KMS-11 (cell line): ENCODE measurements around the gene ARRB2.
A peak's percentile ranks its signal among the peaks of the same experiment; 100 is the strongest.
"Not testable (repeated sequence)": the region's sequence is repeated elsewhere in the genome, so short reads cannot be mapped to it uniquely, and the experiment has no call there.

Source experiments
- H2AFZ ChIP-seq: fragments of 200-600 bp; sonication (generic); 2 replicates; pipeline ENCODE4 v1.6.1; 2016; ENCODE audit warnings: antibody characterized with exemption, mixed run types, low read depth
- H3K27ac ChIP-seq: fragments of 200-600 bp; sonication (generic); 2 replicates; pipeline ENCODE4 v1.6.1; 2016; ENCODE audit warnings: mild to moderate bottlenecking, mixed run types
- H3K27me3 ChIP-seq: fragments of 200-600 bp; sonication (generic); 2 replicates; pipeline ENCODE4 v1.6.1; 2017; ENCODE audit warnings: mild to moderate bottlenecking, low read depth, mixed run types, moderate library complexity; ENCODE audit not compliant: insufficient read depth
- H3K36me3 ChIP-seq: fragments of 200-600 bp; sonication (generic); 2 replicates; pipeline ENCODE4 v1.6.1; 2017; ENCODE audit warnings: mild to moderate bottlenecking, mixed run types; ENCODE audit not compliant: insufficient read depth
- H3K4me1 ChIP-seq: fragments of 200-600 bp; sonication (generic); 2 replicates; pipeline ENCODE4 v1.6.1; 2016; ENCODE audit warnings: mild to moderate bottlenecking, low read depth, mixed run types; ENCODE audit not compliant: poor library complexity, severe bottlenecking
- H3K4me2 ChIP-seq: fragments of 200-600 bp; sonication (generic); 2 replicates; pipeline ENCODE4 v1.7.0; 2016; ENCODE audit warnings: mild to moderate bottlenecking, mixed run types
- H3K4me3 ChIP-seq: fragments of 200-600 bp; sonication (generic); IDR thresholded peaks from 2 replicates; pipeline ENCODE4 v1.6.1; 2017; ENCODE audit warnings: low read depth, low read length, mixed read lengths; ENCODE audit not compliant: insufficient read depth
- H3K79me2 ChIP-seq: fragments of 200-600 bp; sonication (generic); 2 replicates; pipeline ENCODE4 v1.6.1; 2016; ENCODE audit warnings: low read depth, mixed run types; ENCODE audit not compliant: insufficient read depth
- H3K9ac ChIP-seq: fragments of 200-600 bp; sonication (generic); 2 replicates; pipeline ENCODE4 v1.6.1; 2016; ENCODE audit warnings: mild to moderate bottlenecking, mixed run types
- H4K20me1 ChIP-seq: fragments of 200-600 bp; sonication (generic); 2 replicates; pipeline ENCODE4 v1.6.1; 2016; ENCODE audit warnings: mild to moderate bottlenecking, mixed run types; ENCODE audit not compliant: insufficient read depth
- CTCF ChIP-seq: fragments of 200-600 bp; sonication (generic); conservative IDR thresholded peaks from 2 replicates; pipeline ENCODE4 v1.6.1; 2017; ENCODE audit warnings: low read depth, mild to moderate bottlenecking, antibody characterized with exemption, low read length, moderate library complexity, mixed read lengths

The ARRB2 gene

DNA sequence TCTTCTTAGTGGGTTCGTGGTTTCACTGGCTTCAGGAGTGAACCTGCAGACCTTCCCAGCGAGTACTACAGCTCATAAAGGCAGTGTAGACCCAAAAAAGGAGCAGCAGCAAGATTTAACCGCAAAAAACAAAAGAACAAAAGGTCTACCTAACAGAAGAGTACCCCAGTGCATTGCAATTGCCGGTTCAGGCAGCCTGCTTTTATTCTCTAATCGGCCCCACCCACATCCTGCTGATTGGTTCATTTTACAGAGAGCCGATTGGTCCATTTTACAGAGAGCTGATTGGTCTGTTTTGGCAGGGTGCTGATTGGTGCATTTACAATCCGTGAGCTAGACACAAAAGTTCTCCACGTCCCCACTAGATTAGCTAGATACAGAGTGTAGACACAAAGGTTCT lies 2.0 kb upstream of the ARRB2 start:
- Histone ChIP-seq H3K27ac (no peak overlapping the region), H3K4me1 (no peaks in the 10 kb centered on the region)
- TF ChIP-seq CTCF: no peak

GRCh38 chr17:4710693-4711634 lies 532 bp downstream of the ARRB2 start:
- Histone ChIP-seq H3K4me2 (no peak overlapping the region), H3K27ac (no peak overlapping the region), H2AFZ (peak overlapping the region; percentile 14; the same call in 1 of the 2 replicates), H3K4me1 (no peaks in the 10 kb centered on the region), H3K27me3 (no peaks in the 10 kb centered on the region), H4K20me1 (no peaks in the 10 kb centered on the region), H3K9ac (peak overlapping the region; percentile 32; the same call in 1 of the 2 replicates), H3K4me3 (no peak overlapping the region), H3K36me3 (no peaks in the 10 kb centered on the region), H3K79me2 (no peaks in the 10 kb centered on the region)
- TF ChIP-seq CTCF: no peak

More for the DNA sequence above, 2.0 kb upstream of the ARRB2 start:
- H3K4me2 ChIP-seq: no peak overlapping the region
- no peak overlapping the region for H3K4me3 ChIP-seq
- H3K36me3 ChIP-seq: no peaks in the 10 kb centered on the region
- no peak overlapping the region for H3K9ac ChIP-seq
- no peaks in the 10 kb centered on the region for H4K20me1 ChIP-seq
- no peaks in the 10 kb centered on the region for H3K79me2 ChIP-seq
- no peaks in the 10 kb centered on the region for H3K27me3 ChIP-seq
- H2AFZ ChIP-seq: no peak overlapping the region

GRCh38 chr17:4711661-4712181 lies 1.3 kb downstream of the ARRB2 start:
- H3K27ac ChIP-seq: no peak overlapping the region
- H3K4me1 ChIP-seq: no peaks in the 10 kb centered on the region
- H3K36me3 ChIP-seq: no peaks in the 10 kb centered on the region
- H3K4me2 ChIP-seq: no peak overlapping the region
- H4K20me1 ChIP-seq: no peaks in the 10 kb centered on the region
- no peaks in the 10 kb centered on the region for H3K27me3 ChIP-seq
- no peak overlapping the region for H3K9ac ChIP-seq
- TF ChIP-seq CTCF: no peak
- no peak overlapping the region for H2AFZ ChIP-seq
- no peaks in the 10 kb centered on the region for H3K79me2 ChIP-seq
- H3K4me3 ChIP-seq: no peak overlapping the region

DNA sequence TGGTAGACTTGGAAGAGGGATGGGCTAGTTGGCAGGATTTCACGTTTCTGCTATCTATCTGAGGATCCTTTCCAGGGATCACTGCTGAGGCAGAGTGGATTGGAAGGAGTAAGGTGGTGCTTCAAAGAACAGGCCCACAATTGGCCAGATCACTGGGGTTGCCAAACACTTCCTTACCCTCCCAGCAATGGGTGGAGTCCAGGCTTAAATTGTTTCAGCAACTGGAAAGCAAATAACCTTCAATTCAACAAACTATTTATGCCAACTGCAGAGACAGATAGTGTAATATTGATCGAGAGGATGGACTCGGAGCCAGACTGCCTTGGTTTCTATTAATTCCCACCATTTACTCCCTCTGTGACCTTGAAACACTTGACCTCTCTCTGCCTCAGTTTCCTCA lies 2.1 kb downstream of the ARRB2 start:
- no peak overlapping the region for H3K27ac ChIP-seq
- H4K20me1 ChIP-seq: no peaks in the 10 kb centered on the region
- no peaks in the 10 kb centered on the region for H3K79me2 ChIP-seq
- no peaks in the 10 kb centered on the region for H3K27me3 ChIP-seq
- TF ChIP-seq CTCF: no peak
- H2AFZ ChIP-seq: no peak overlapping the region
- no peak overlapping the region for H3K4me2 ChIP-seq
- H3K9ac ChIP-seq: no peak overlapping the region
- H3K4me3 ChIP-seq: no peak overlapping the region
- H3K4me1 ChIP-seq: no peaks in the 10 kb centered on the region
- H3K36me3 ChIP-seq: no peaks in the 10 kb centered on the region

- H2AFZ ChIP-seq, H3K27ac ChIP-seq, H3K79me2 ChIP-seq, H4K20me1 ChIP-seq, H3K36me3 ChIP-seq, H3K4me2 ChIP-seq, H3K27me3 ChIP-seq, H3K4me3 ChIP-seq, H3K9ac ChIP-seq, H3K4me1 ChIP-seq: not testable (repeated sequence)
Observed at GRCh38 chr17:4714340-4715062, 4.1 kb downstream of the ARRB2 start.
